Cardiac fibroblast (primary cell): Measurements from ENCODE around the gene KRTAP10-12.

Experiments used
- DNase-seq, 2 donors: peaks; one replicate each; pipeline versions ENCODE4 v3.0.0 to v3.0.0-alpha.2; 2010; ENCODE audit warnings: low read depth in 2 of 2
- H3K4me3 ChIP-seq, 2 donors: replicated peaks in 1 of 2; 1 replicate in 1 of 2; 2 replicates in 1 of 2; pipeline ENCODE4 v1.5.1; 2011; ENCODE audit warnings: low read depth in 2 of 2, low read length in 2 of 2, mild to moderate bottlenecking in 2 of 2, moderate library complexity in 1 of 2
- CTCF ChIP-seq: IDR thresholded peaks from one replicate; pipeline ENCODE4 v1.5.1; 2011; ENCODE audit warnings: low read depth, mild to moderate bottlenecking, low read length, inconsistent platforms

The KRTAP10-12 gene

GRCh38 chr21:44695184-44695583 lies 1.8 kb upstream of the KRTAP10-12 start:
- H3K4me3 ChIP-seq = no peak overlapping the region
- TF ChIP-seq CTCF = no peak
- no peak for DNase-seq

- H3K4me3 ChIP-seq = no peak overlapping the region
- TF ChIP-seq CTCF = no peak
- DNase-seq = no peak
These were observed 1.3 kb upstream of the KRTAP10-12 start for GRCh38 chr21:44695641-44696040.

GRCh38 chr21:44696572-44696971 lies 400 bp upstream of the KRTAP10-12 start:
- no peak for DNase-seq
- H3K4me3 ChIP-seq = no peak overlapping the region
- TF ChIP-seq CTCF = no peak

GRCh38 chr21:44697811-44698734 lies 1.1 kb downstream of the KRTAP10-12 start:
- H3K4me3 ChIP-seq = no peak overlapping the region
- no peak for DNase-seq
- no peak for TF ChIP-seq CTCF

- no peak for TF ChIP-seq CTCF
- no peak for DNase-seq
- H3K4me3 ChIP-seq = no peak overlapping the region
These were observed 2.6 kb downstream of the KRTAP10-12 start for GRCh38 chr21:44699502-44700001.

GRCh38 chr21:44700101-44701022 lies 3.4 kb downstream of the KRTAP10-12 start:
- TF ChIP-seq CTCF = no peak
- H3K4me3 ChIP-seq = no peak overlapping the region
- no peak for DNase-seq
